Superior temporal gyrus (tissue), 1 donor: ENCODE data around the gene ATP2B1.

Experiments
- DNase-seq: peaks from one replicate; pipeline ENCODE4 v3.0.0-alpha.2; 2016; ENCODE audit errors: extremely low spot score

ATP2B1 gene

GRCh38 chr12:89692439-89692838 lies 16.2 kb downstream of the ATP2B1 start:
- DNase-seq, result no peak

GRCh38 chr12:89691659-89692058 lies 17.0 kb downstream of the ATP2B1 start:
- DNase-seq, result no peak

- no peak for DNase-seq
Observed at GRCh38 chr12:89690925-89691324, 17.7 kb downstream of the ATP2B1 start.

GRCh38 chr12:89689306-89689705 lies 19.3 kb downstream of the ATP2B1 start:
- DNase-seq, result no peak

- DNase-seq, result no peak
Observed at GRCh38 chr12:89686311-89686710, 22.3 kb downstream of the ATP2B1 start.

GRCh38 chr12:89685363-89685972 lies 23.2 kb downstream of the ATP2B1 start:
- no peak for DNase-seq

GRCh38 chr12:89684136-89684535 lies 24.5 kb downstream of the ATP2B1 start:
- DNase-seq, result peak; percentile 67

GRCh38 chr12:89682284-89682683 lies 26.4 kb downstream of the ATP2B1 start:
- no peak for DNase-seq

- DNase-seq, result no peak
Observed at GRCh38 chr12:89680409-89680808, 28.2 kb downstream of the ATP2B1 start.

GRCh38 chr12:89679631-89680030 lies 29.0 kb downstream of the ATP2B1 start:
- no peak for DNase-seq

GRCh38 chr12:89678225-89678624 lies 30.4 kb downstream of the ATP2B1 start:
- no peak for DNase-seq

- no peak for DNase-seq
Observed at GRCh38 chr12:89676930-89677329, 31.7 kb downstream of the ATP2B1 start.

- no peak for DNase-seq
Observed at GRCh38 chr12:89674326-89674942, 34.2 kb downstream of the ATP2B1 start.

- no peak for DNase-seq
Observed at GRCh38 chr12:89673603-89674002, 35.0 kb downstream of the ATP2B1 start.

GRCh38 chr12:89672589-89672979 lies 36.1 kb downstream of the ATP2B1 start:
- DNase-seq, result no peak

- DNase-seq, result no peak
Observed at GRCh38 chr12:89671469-89671868, 37.2 kb downstream of the ATP2B1 start.

- DNase-seq, result no peak
Observed at GRCh38 chr12:89669197-89669596, 39.4 kb downstream of the ATP2B1 start.

GRCh38 chr12:89665556-89665955 lies 43.1 kb downstream of the ATP2B1 start:
- peak; percentile 69 for DNase-seq

GRCh38 chr12:89664441-89664840 lies 44.2 kb downstream of the ATP2B1 start:
- no peak for DNase-seq

GRCh38 chr12:89663577-89664357 lies 44.9 kb downstream of the ATP2B1 start:
- no peak for DNase-seq

- no peak for DNase-seq
Observed at GRCh38 chr12:89662623-89663022, 46.0 kb downstream of the ATP2B1 start.

GRCh38 chr12:89661706-89662330 lies 46.8 kb downstream of the ATP2B1 start:
- no peak for DNase-seq

GRCh38 chr12:89657739-89658138 lies 50.9 kb downstream of the ATP2B1 start:
- no peak for DNase-seq
